CD14-positive monocyte (primary cell): Measurements from ENCODE around the gene CCDC107. TPM values are rescaled to one million over a fixed set of nuclear protein-coding genes. Genes with fewer than 3 reads are reported as not detected.
A peak's percentile ranks its signal among the peaks of the same experiment; 100 is the strongest.

ENCODE experiments used
- DNase-seq, 3 donors: peaks; one replicate each; pipeline ENCODE4 v3.0.0-alpha.2; 2011 to 2022
- H2AFZ ChIP-seq: 2 replicates; pipeline ENCODE4 v1.6.0; 2012; ENCODE audit warnings: mild to moderate bottlenecking, low read depth, low read length, inconsistent platforms; ENCODE audit not compliant: insufficient read depth, poor library complexity, severe bottlenecking
- H3K27ac ChIP-seq, 2 donors: 1 replicate in 1 of 2; 2 replicates in 1 of 2; pipeline ENCODE4 v1.5.1; 2012 to 2013; ENCODE audit warnings: low read length in 2 of 2, control low read depth in 1 of 2, inconsistent platforms in 1 of 2, low read depth in 1 of 2, mild to moderate bottlenecking in 1 of 2
- H3K27me3 ChIP-seq, 2 donors: one replicate each; pipeline versions ENCODE4 v1.6.0 to v1.6.1; 2011 to 2013; ENCODE audit warnings: low read length in 2 of 2; ENCODE audit not compliant: control insufficient read depth in 2 of 2, insufficient read depth in 2 of 2
- H3K36me3 ChIP-seq, 2 donors: replicated peaks in 1 of 2; 1 replicate in 1 of 2; 2 replicates in 1 of 2; pipeline versions ENCODE4 v1.5.1 to v1.6.1; 2012 to 2013; ENCODE audit warnings: low read length in 2 of 2, control low read depth in 1 of 2, inconsistent platforms in 1 of 2, mild to moderate bottlenecking in 1 of 2; ENCODE audit not compliant: insufficient read depth in 2 of 2, control insufficient read depth in 1 of 2
- H3K4me1 ChIP-seq, 2 donors: 1 replicate in 1 of 2; 2 replicates in 1 of 2; pipeline versions ENCODE4 v1.5.1 to v1.6.1; 2012 to 2013; ENCODE audit warnings: low read length in 2 of 2, control low read depth in 1 of 2, inconsistent platforms in 1 of 2, mild to moderate bottlenecking in 1 of 2, moderate library complexity in 1 of 2; ENCODE audit not compliant: insufficient read depth in 2 of 2, control insufficient read depth in 1 of 2
- H3K4me2 ChIP-seq: replicated peaks from 2 replicates; pipeline ENCODE3; 2012; ENCODE audit warnings: low read length, moderate library complexity, mild to moderate bottlenecking; ENCODE audit not compliant: poor library complexity, severe bottlenecking; ENCODE audit errors: extremely low read depth
- H3K4me3 ChIP-seq, 3 experiments: fragments of 200-600 bp in 1 of 3; sonication (generic) in 1 of 3; replicated peaks in 1 of 3; 1 replicate in 2 of 3; 2 replicates in 1 of 3; pipeline ENCODE4 v1.5.1; 2011 to 2013; ENCODE audit warnings: low read length in 3 of 3, mild to moderate bottlenecking in 3 of 3, control low read depth in 2 of 3, low read depth in 2 of 3, inconsistent platforms in 1 of 3, moderate library complexity in 1 of 3
- H3K79me2 ChIP-seq: 2 replicates; pipeline ENCODE4 v1.6.0; 2012; ENCODE audit warnings: mild to moderate bottlenecking, control low read depth, inconsistent platforms, low read length, moderate library complexity; ENCODE audit not compliant: insufficient read depth
- H3K9ac ChIP-seq: 2 replicates; pipeline ENCODE4 v1.6.0; 2017; ENCODE audit warnings: low read length, mild to moderate bottlenecking; ENCODE audit not compliant: insufficient read depth, poor library complexity, severe bottlenecking
- H3K9me3 ChIP-seq, 2 donors: replicated peaks in 1 of 2; 1 replicate in 1 of 2; 2 replicates in 1 of 2; pipeline versions ENCODE4 v1.5.1 to v1.6.1; 2012 to 2013; ENCODE audit warnings: low read length in 2 of 2, control low read depth in 1 of 2; ENCODE audit not compliant: control insufficient read depth in 1 of 2, insufficient read depth in 1 of 2
- H4K20me1 ChIP-seq: 2 replicates; pipeline ENCODE4 v1.6.0; 2012; ENCODE audit warnings: mild to moderate bottlenecking, low read length, control low read depth, moderate library complexity; ENCODE audit not compliant: insufficient read depth
- H3K27ac Mint-ChIP-seq, 7 donors: one replicate each; pipeline ENCODE4 v1.8.0; 2020; ENCODE audit warnings: mild to moderate bottlenecking in 7 of 7, mixed read lengths in 7 of 7, moderate library complexity in 6 of 7, inconsistent platforms in 2 of 7
- H3K27me3 Mint-ChIP-seq, 3 donors: one replicate each; pipeline ENCODE4 v1.8.0; 2021 to 2022; ENCODE audit warnings: low read depth in 3 of 3, mild to moderate bottlenecking in 3 of 3, mixed read lengths in 3 of 3, moderate library complexity in 3 of 3, inconsistent platforms in 1 of 3
- H3K36me3 Mint-ChIP-seq, 2 donors: one replicate each; pipeline ENCODE4 v1.8.0; 2020; ENCODE audit warnings: mixed read lengths in 2 of 2, inconsistent platforms in 1 of 2, mild to moderate bottlenecking in 1 of 2
- H3K4me1 Mint-ChIP-seq: one replicate; pipeline ENCODE4 v1.8.0; 2020; ENCODE audit warnings: mild to moderate bottlenecking, mixed read lengths
- H3K4me3 Mint-ChIP-seq, 2 donors: one replicate each; pipeline ENCODE4 v1.8.0; 2020; ENCODE audit warnings: mild to moderate bottlenecking in 2 of 2, mixed read lengths in 2 of 2, moderate library complexity in 1 of 2
- H3K9me3 Mint-ChIP-seq, 7 donors: one replicate each; pipeline ENCODE4 v1.8.0; 2020 to 2022; ENCODE audit warnings: mixed read lengths in 7 of 7, mild to moderate bottlenecking in 6 of 7, moderate library complexity in 6 of 7, inconsistent platforms in 2 of 7
- CTCF ChIP-seq: fragments of 200-600 bp; IDR thresholded peaks from one replicate; pipeline ENCODE4 v1.8.0; 2022; ENCODE audit warnings: antibody characterized with exemption, mild to moderate bottlenecking
- WGBS: methylation state at CpG from one replicate; pipeline ENCODE4 v1.1.5; 2013; ENCODE audit warnings: missing lambda C conversion rate; ENCODE audit not compliant: insufficient coverage; 5-methylcytosine and 5-hydroxymethylcytosine counted together
- intact Hi-C, 2 donors: fragments of 100-400 bp; cut with micrococcal nuclease; formaldehyde crosslinking; loops; one replicate each; pipeline versions ENCODE4 v1.15.0 to v1.15.1; 2023
- polyA plus RNA-seq, 3 donors: library from polyadenylated mRNA; depleted of rRNA in 1 of 3; unstranded in 2 of 3; stranded (reverse) in 1 of 3; fragments of 300-500 nt in 2 of 3; fragments of >200 nt in 1 of 3; fragmentation: Illumina TruSeq in 2 of 3; gene quantifications; 1 replicate in 2 of 3; 2 replicates in 1 of 3; pipeline ENCODE4 v1.2.3, GENCODE V29; 2012 to 2021

The CCDC107 gene
- polyA plus RNA-seq, 3 donors: 17.2 to 32.6 (median 23.2) TPM

GRCh38 chr9:35652829-35653209 lies 5.3 kb upstream of the CCDC107 start:
- TF ChIP-seq CTCF: no peak
- Histone ChIP-seq H3K4me2 (no peak overlapping the region), H2AFZ (no peak overlapping the region), H4K20me1 (no peaks in the 10 kb centered on the region), H3K27ac (no peak overlapping the region), H3K79me2 (no peaks in the 10 kb centered on the region), H3K9ac (no peak overlapping the region), H3K4me3 (no peak overlapping the region), H3K9me3 (no peaks in the 10 kb centered on the region), H3K36me3 (no peaks in the 10 kb centered on the region), H3K27me3 (no peaks in the 10 kb centered on the region), H3K4me1 (peaks cover 42 to 58% of the 10 kb centered on the region in 2 donors)
- H3K4me3 Mint-ChIP-seq: no peak overlapping the region
- peak overlapping the region in 4 of 7 donors; percentile 52 to 76 (median 54) for H3K27ac Mint-ChIP-seq
- peaks cover 0 to 6% (median 4%) of the 10 kb centered on the region in 3 donors for H3K27me3 Mint-ChIP-seq
- no peaks in the 10 kb centered on the region for H3K9me3 Mint-ChIP-seq
- no peaks in the 10 kb centered on the region for H3K36me3 Mint-ChIP-seq
- WGBS: 98% methylated on average over 5 of the region's 8 CpGs
- intact Hi-C loops: no loop called here
- DNase-seq: no peak
- H3K4me1 Mint-ChIP-seq: peaks cover 41% of the 10 kb centered on the region

GRCh38 chr9:35653611-35654010 lies 4.5 kb upstream of the CCDC107 start:
- Histone ChIP-seq H3K9me3 (no peaks in the 10 kb centered on the region), H3K9ac (no peak overlapping the region), H3K36me3 (no peaks in the 10 kb centered on the region), H3K4me1 (peaks cover 40 to 52% of the 10 kb centered on the region in 2 donors), H4K20me1 (no peaks in the 10 kb centered on the region), H3K79me2 (no peaks in the 10 kb centered on the region), H2AFZ (no peak overlapping the region), H3K27ac (no peak overlapping the region), H3K4me3 (no peak overlapping the region), H3K27me3 (no peaks in the 10 kb centered on the region), H3K4me2 (no peak overlapping the region)
- Mint-ChIP-seq H3K4me1 (peaks cover 34% of the 10 kb centered on the region), H3K36me3 (no peaks in the 10 kb centered on the region), H3K4me3 (no peak overlapping the region), H3K27ac (no peak overlapping the region), H3K9me3 (no peaks in the 10 kb centered on the region), H3K27me3 (peaks cover 0 to 7% (median 6%) of the 10 kb centered on the region in 3 donors)
- TF ChIP-seq CTCF: no peak
- DNase-seq: no peak
- 86% methylated on average over 1 of the region's 2 CpGs for WGBS
- intact Hi-C loops: no loop called here
